Tibial artery (tissue), 4 donors: ENCODE measurements around the gene HEPN1.

ENCODE experiments used
- DNase-seq, 2 donors: peaks; one replicate each; pipeline ENCODE4 v3.0.0-alpha.2; 2019
- H3K27ac ChIP-seq, 2 donors: fragments of 200-600 bp; sonication (generic) in 1 of 2; 1 replicate in 1 of 2; 2 replicates in 1 of 2; pipeline ENCODE4 v1.5.1; 2018 to 2019; ENCODE audit warnings: mild to moderate bottlenecking in 1 of 2
- H3K27me3 ChIP-seq, 2 donors: fragments of 200-600 bp; sonication (generic) in 1 of 2; one replicate each; pipeline versions ENCODE4 v1.5.1 to v1.6.0; 2016 to 2019
- H3K36me3 ChIP-seq, 3 donors: fragments of 200-600 bp; sonication (generic) in 2 of 3; one replicate each; pipeline ENCODE4 v1.5.1; 2016 to 2019; ENCODE audit warnings: mild to moderate bottlenecking in 2 of 3
- H3K4me1 ChIP-seq, 4 donors: fragments of 200-600 bp; sonication (generic) in 2 of 4; 1 replicate in 3 of 4; 2 replicates in 1 of 4; pipeline ENCODE4 v1.5.1; 2016 to 2019
- H3K4me3 ChIP-seq, 2 donors: fragments of 200-600 bp; sonication (generic) in 1 of 2; 1 replicate in 1 of 2; 2 replicates in 1 of 2; pipeline ENCODE4 v1.5.1; 2018 to 2019; ENCODE audit warnings: mild to moderate bottlenecking in 2 of 2
- H3K9me3 ChIP-seq, 3 donors: fragments of 200-600 bp; sonication (generic) in 1 of 3; one replicate each; pipeline ENCODE4 v1.5.1; 2016 to 2019
- intact Hi-C: fragments of 100-400 bp; cut with DNase I; formaldehyde crosslinking; loops from one replicate; pipeline ENCODE4 v1.15.0; 2023; ENCODE audit warnings: low total_unique reads
- TF ChIP-seq, protein P1 (sequence below), 2 experiments: fragments of 200-600 bp in 1 of 2; fragments of 450-650 bp in 1 of 2; IDR thresholded peaks; one replicate each; pipeline ENCODE4 v1.5.1; 2017 to 2019; ENCODE audit warnings: antibody characterized with exemption in 2 of 2, mild to moderate bottlenecking in 1 of 2, moderate library complexity in 1 of 2

The HEPN1 gene

GRCh38 chr11:124880290-124880611 lies 38.8 kb upstream of the HEPN1 start:
- intact Hi-C loops, result no loop called here
- TF ChIP-seq, protein P1, sequence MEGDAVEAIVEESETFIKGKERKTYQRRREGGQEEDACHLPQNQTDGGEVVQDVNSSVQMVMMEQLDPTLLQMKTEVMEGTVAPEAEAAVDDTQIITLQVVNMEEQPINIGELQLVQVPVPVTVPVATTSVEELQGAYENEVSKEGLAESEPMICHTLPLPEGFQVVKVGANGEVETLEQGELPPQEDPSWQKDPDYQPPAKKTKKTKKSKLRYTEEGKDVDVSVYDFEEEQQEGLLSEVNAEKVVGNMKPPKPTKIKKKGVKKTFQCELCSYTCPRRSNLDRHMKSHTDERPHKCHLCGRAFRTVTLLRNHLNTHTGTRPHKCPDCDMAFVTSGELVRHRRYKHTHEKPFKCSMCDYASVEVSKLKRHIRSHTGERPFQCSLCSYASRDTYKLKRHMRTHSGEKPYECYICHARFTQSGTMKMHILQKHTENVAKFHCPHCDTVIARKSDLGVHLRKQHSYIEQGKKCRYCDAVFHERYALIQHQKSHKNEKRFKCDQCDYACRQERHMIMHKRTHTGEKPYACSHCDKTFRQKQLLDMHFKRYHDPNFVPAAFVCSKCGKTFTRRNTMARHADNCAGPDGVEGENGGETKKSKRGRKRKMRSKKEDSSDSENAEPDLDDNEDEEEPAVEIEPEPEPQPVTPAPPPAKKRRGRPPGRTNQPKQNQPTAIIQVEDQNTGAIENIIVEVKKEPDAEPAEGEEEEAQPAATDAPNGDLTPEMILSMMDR (IDR thresholded peaks at IDR 0.05), result no peak
- H3K9me3 ChIP-seq, result no peaks in the 10 kb centered on the region
- no peak overlapping the region for H3K27ac ChIP-seq
- no peaks in the 10 kb centered on the region for H3K36me3 ChIP-seq
- DNase-seq, result peak in 1 of 2 donors; percentile 63
- peaks cover 0 to 20% (median 11%) of the 10 kb centered on the region in 4 donors for H3K4me1 ChIP-seq
- no peak overlapping the region for H3K4me3 ChIP-seq
- peaks cover 0 to 12% of the 10 kb centered on the region in 2 donors for H3K27me3 ChIP-seq

GRCh38 chr11:124880958-124881357 lies 38.1 kb upstream of the HEPN1 start:
- H3K4me3 ChIP-seq, result no peak overlapping the region
- H3K9me3 ChIP-seq, result no peaks in the 10 kb centered on the region
- intact Hi-C loops, result no loop called here
- peak in 1 of 2 donors; percentile 50 for DNase-seq
- H3K27me3 ChIP-seq, result peaks cover 0 to 12% of the 10 kb centered on the region in 2 donors
- peaks cover 0 to 16% (median 9%) of the 10 kb centered on the region in 4 donors for H3K4me1 ChIP-seq
- no peak overlapping the region for H3K27ac ChIP-seq
- TF ChIP-seq, protein P1 (IDR thresholded peaks at IDR 0.05), result no peak
- H3K36me3 ChIP-seq, result no peaks in the 10 kb centered on the region

DNA sequence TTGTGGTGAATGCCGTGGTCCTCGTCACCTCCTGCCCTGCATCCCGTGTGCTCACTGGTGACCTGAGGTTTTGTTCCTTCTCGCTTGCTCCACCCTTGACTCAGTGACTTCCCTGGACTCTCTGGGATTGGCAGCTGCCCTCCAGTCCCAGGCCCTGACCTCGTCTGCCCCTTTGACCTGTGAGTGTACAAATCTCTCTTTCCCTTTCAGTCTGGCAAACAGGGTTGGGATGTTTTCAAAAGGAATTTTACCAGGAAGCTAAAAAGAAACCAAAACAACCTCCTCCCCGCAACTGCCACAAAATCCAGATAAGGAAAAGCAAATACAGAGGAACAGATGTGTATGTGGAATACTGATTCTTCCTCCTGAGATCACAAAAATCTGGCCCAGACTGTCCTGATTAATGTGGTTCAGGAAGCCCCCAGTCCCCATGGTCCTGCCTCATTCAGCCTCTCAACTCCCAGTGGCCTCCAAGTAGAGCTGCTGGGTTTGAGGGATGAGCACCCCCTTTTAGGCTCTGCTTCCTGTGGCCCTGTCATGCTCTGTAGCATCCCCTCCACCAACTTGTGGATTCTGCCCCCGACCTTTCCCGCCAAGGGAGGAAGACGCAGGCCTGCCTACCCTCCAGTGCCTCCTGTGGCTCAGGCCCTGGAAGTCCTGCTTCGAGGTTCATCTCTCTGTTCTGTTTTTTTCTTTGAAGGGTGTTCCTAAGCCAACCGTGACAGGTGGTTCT lies 36.5 kb upstream of the HEPN1 start:
- peak overlapping the region in 1 of 2 donors; percentile 41 for H3K27ac ChIP-seq
- no peaks in the 10 kb centered on the region for H3K9me3 ChIP-seq
- H3K36me3 ChIP-seq, result no peaks in the 10 kb centered on the region
- DNase-seq, result peak in 1 of 2 donors; percentile 68
- TF ChIP-seq, protein P1 (IDR thresholded peaks at IDR 0.05), result no peak
- H3K4me3 ChIP-seq, result no peak overlapping the region
- peaks cover 0 to 9% (median under 1%) of the 10 kb centered on the region in 4 donors for H3K4me1 ChIP-seq
- intact Hi-C loops, result no loop called here
- peaks cover 0 to 18% of the 10 kb centered on the region in 2 donors for H3K27me3 ChIP-seq

DNA sequence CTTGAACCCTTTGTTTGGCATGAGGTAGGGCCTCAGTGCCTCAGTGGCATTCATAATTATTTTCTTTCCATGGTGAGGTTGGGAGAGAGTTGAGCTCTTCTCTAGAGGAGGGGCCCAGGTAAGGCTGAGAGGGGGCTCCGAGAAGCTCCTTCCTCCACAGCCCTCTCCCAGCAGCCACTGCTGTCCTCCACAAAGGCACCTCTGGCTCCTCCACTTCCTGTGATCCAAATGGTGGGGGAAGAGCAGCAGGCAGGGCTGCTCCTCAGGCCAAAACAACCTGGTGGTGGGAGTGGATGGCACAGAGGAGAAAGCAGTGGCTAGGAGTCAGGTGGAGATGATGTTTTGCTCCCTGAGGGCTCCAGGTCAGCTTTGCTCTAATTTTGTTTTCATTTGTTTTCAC lies 34.7 kb upstream of the HEPN1 start:
- no peak overlapping the region for H3K27ac ChIP-seq
- intact Hi-C loops, result no loop called here
- peak in 1 of 2 donors; percentile 54 for DNase-seq
- H3K4me3 ChIP-seq, result no peak overlapping the region
- peaks cover 0 to 5% (median 0%) of the 10 kb centered on the region in 4 donors for H3K4me1 ChIP-seq
- peaks cover 0 to 14% of the 10 kb centered on the region in 2 donors for H3K27me3 ChIP-seq
- H3K36me3 ChIP-seq, result no peaks in the 10 kb centered on the region
- TF ChIP-seq, protein P1 (IDR thresholded peaks at IDR 0.05), result no peak
- H3K9me3 ChIP-seq, result no peaks in the 10 kb centered on the region

- TF ChIP-seq, protein P1 (IDR thresholded peaks at IDR 0.05), result no peak
- H3K27me3 ChIP-seq, result peaks cover 0 to 14% of the 10 kb centered on the region in 2 donors
- peak in 1 of 2 donors; percentile 43 for DNase-seq
- H3K9me3 ChIP-seq, result no peaks in the 10 kb centered on the region
- no peak overlapping the region for H3K4me3 ChIP-seq
- peaks cover 0 to 5% (median 0%) of the 10 kb centered on the region in 4 donors for H3K4me1 ChIP-seq
- H3K36me3 ChIP-seq, result no peaks in the 10 kb centered on the region
- no peak overlapping the region for H3K27ac ChIP-seq
- intact Hi-C loops, result no loop called here
Observed at GRCh38 chr11:124884869-124885479, 34.1 kb upstream of the HEPN1 start.
